Cardiac atrium fibroblast (primary cell): ENCODE results near the gene ETNPPL. TPM values are rescaled to one million over a fixed set of nuclear protein-coding genes. Genes with fewer than 3 reads are reported as not detected.

Experiments
- total RNA-seq: library from RNA; depleted of rRNA; stranded (reverse); fragments of >200 nt; gene quantifications from 2 replicates; pipeline ENCODE4 v1.2.3, GENCODE V29; 2015

The ETNPPL gene
- total RNA-seq: not detected in 2 replicates

DNA sequence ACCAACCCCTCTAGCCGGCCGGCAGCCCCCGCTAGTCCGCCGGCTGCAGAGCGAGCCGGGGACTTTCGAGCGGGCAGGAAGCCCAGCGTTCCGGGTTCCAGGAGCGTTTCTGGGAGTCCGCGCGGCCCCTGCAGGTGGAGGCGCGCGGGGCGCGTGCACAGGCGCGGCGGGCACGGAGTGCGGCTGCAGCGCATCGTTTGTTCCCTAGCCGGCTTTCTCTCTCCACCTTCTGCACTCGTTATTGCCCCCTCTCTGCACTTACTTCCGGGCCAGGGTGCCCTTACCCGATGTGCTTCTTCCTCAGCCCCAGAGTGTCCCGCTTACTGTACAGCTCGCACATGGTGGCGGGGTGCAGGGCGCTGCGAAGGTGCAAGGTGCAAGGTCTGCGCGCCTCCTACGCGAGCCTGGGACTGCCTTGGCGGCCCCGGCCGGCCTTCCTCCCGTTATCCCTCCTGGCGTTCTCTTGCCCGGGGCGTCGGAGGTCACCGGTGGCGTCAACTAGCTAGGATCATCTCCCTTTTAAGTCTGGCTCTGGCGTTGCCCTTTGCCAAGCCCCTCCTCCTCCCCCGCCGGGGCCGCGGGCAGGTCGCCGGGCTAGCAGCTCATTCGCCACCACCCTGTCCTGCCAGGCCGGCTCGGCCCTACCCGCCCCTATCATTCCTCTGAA lies at the start of gene ETNPPL:
Gene ETNPPL, minus strand, starts transcription at position 495 of the 667 bp plus-strand sequence. Its CDS starts 155 bp downstream, at position 340.

Other genes with a start within 250 kb of the ETNPPL start
- gene RPL34, start 142.5 kb downstream of the ETNPPL start, total RNA-seq: 699 and 946 TPM in 2 replicates
- 376 and 424 TPM in 2 replicates for gene OSTC, start 112.5 kb downstream of the ETNPPL start, total RNA-seq